Fibroblast of villous mesenchyme (primary cell): ENCODE results near the gene DIDO1. TPM values are rescaled to one million over a fixed set of nuclear protein-coding genes. Genes with fewer than 3 reads are reported as not detected.

Source experiments
- DNase-seq: peaks from one replicate; pipeline ENCODE4 v3.0.0-alpha.2; 2010; ENCODE audit warnings: low read depth
- H3K4me3 ChIP-seq: 2 replicates; pipeline ENCODE4 v1.5.1; 2011; ENCODE audit warnings: low read depth, mild to moderate bottlenecking, low read length
- CTCF ChIP-seq: IDR thresholded peaks from 2 replicates; pipeline ENCODE4 v1.5.1; 2012; ENCODE audit warnings: low read depth, mild to moderate bottlenecking, low read length; ENCODE audit not compliant: insufficient read depth
- total RNA-seq: library from RNA; depleted of rRNA; stranded (reverse); fragments of >200 nt; gene quantifications from 2 replicates; pipeline ENCODE4 v1.2.3, GENCODE V29; 2012

DIDO1 gene
- total RNA-seq, 1 donor = 47.5 TPM

DNA sequence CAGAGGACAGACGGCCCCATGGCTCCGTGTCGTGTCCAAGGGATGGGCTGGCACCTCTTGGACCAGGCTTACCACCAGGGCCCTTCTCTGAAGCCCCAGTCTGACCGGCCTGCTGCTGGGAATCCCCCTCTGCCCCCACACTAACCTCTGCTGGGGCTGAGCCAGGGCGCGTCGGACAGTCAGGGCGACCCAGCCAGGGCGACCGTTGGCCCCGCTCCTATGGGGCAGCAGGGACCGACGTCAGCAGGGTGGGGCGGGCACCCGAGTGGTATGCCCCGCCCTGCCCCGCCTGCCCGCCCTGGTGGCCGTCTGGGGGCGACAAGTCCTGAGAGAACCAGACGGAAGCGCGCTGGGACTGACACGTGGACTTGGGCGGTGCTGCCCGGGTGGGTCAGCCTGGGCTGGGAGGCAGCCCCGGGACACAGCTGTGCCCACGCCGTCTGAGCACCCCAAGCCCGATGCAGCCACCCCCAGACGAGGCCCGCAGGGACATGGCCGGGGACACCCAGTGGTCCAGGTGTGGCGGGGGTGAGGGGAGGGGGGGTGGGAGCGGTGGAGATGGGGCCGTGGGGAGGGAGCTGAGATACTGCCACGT, 26.2 kb upstream of the DIDO1 start, which contains the start of gene SLC17A9:
Gene SLC17A9, plus strand, starts transcription at position 337 of the 595 bp plus-strand sequence. Its CDS starts 122 bp downstream, at position 459.
- TF ChIP-seq CTCF = no peak
- peak; percentile 75 for DNase-seq
- H3K4me3 ChIP-seq = peak within 1 kb of the TSS; percentile 65

- no peak for DNase-seq
- peak overlapping the region; percentile 65 for H3K4me3 ChIP-seq
- TF ChIP-seq CTCF = no peak
Measured at GRCh38 chr20:62951896-62952372, 25.6 kb upstream of the DIDO1 start.

DNA sequence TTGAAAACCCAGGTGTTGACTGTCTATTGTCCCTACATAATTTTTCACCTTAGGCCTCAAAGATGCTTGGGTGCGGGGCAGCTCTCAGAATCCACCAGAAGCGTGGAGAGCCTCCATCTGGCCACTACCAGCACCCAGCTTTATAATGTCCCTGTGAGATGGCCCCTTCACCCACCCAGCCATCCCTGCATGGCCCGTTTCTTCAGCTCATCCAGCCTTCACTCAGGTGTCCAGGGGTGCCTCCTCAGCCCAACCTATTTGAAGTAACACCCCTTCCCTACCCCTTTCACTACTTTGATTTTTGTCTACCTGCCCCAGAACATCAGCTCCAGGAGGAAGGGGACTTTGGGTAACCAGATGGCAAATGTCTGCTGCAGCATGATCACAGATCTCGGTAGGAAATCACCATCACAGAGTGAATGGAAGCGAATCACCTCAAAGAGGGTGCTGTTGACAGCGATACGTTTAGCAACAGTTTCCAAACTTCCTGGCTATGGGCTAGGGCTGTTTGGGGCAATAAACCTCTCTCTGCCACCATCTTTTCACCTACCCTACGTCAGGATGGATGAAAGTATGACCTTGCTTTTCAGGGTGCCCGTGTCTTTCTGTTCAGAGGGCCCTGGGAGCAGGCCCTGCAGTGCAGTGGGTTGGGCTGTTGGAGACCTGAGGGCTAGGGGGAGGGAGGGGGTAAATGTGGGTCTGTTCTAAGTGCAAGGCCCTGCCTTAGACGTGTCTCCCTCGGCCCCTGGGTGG, 25.0 kb upstream of the DIDO1 start:
- no peak for DNase-seq
- TF ChIP-seq CTCF = no peak

DNA sequence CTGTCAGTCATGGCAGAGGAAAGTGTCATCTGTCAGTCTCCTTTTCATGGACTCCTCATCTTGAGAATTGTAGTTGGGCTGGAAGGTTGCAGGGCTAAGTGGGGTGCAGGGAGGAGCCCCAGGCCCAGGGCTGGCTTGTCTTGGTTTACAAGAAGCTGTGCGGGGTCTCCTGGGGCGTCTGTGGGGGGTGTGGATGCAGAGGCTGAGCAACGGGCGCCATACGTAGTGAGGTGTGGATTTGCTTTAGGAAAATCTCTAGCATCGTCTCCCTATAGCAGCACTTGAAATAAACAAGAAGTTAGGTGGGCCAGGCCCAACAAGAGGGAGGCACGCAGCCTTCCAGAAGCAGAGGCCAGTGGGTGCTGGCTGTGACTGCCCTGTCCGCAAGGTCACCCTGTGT, 24.4 kb upstream of the DIDO1 start:
- no peak overlapping the region for H3K4me3 ChIP-seq
- TF ChIP-seq CTCF = no peak
- no peak for DNase-seq

More for the DNA sequence above, 25.0 kb upstream of the DIDO1 start:
- no peak overlapping the region for H3K4me3 ChIP-seq

GRCh38 chr20:62949962-62950361, 23.7 kb upstream of the DIDO1 start:
- no peak overlapping the region for H3K4me3 ChIP-seq
- no peak for DNase-seq
- no peak for TF ChIP-seq CTCF

DNA sequence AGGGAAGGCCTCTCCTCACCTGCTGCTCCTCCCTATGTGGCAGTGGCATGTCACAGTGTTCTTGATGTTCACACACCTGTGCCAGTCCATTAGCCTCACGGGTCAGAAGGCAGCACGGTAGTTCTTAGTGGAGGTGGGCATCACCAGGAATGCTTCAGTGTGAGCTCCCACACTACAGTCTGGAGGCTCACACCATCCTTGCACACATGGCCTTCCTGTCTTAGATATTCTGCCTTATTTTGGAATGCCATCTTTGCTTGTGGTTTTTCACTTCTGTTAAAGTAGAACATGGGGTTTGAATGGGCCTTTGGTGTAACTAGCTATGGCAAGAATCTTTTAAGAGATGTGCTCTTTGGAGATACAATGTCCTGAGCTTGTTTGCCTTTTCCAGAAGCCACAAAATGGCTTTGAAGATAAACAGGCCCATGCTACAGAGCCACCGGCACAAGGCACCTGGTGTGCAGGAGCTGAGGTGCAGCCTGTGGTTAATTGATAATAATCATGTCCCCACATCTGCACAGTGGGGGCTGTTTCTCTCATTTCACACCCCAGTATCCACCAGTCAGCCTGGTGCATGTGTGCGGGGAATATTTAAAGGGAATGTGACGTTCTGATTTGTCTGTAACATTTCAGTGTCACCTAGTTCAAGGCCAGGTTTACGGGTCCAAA, 23.0 kb upstream of the DIDO1 start:
- no peak for TF ChIP-seq CTCF
- H3K4me3 ChIP-seq = no peak overlapping the region
- no peak for DNase-seq
